ENCODE measurements around the gene PSME2. TPM values are rescaled to one million over a fixed set of nuclear protein-coding genes. Genes with fewer than 3 reads are reported as not detected.

The PSME2 gene
- total and polyA plus RNA-seq, 2 of the 13 experiments (the other 11 are each of a cell fraction or from before 2014, with no cell fraction given), result 332 to 716 TPM

DNA sequence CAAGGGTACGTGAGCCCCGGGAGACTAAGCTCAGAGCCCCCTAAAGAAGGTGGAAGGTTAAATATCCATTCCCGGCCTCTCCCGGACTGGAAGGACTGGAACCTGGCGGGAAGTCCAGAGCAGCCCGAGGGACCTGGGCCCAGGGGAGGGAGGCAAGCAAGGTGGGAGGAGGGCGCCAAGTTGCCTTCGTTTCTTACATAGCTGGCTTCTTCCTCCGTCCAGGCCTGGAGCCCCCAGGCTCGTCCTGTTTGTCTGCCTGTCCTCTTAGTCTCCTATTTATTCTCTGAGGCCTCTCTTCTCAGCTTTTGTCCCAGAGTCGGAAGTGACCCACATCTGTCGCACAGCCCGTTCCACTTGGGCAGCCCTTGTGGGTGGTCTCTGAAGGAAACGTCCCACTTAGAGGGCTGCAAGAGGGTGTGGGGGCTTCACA lies 51.6 kb downstream of the PSME2 start (continued):
- TF ChIP-seq, protein P1, sequence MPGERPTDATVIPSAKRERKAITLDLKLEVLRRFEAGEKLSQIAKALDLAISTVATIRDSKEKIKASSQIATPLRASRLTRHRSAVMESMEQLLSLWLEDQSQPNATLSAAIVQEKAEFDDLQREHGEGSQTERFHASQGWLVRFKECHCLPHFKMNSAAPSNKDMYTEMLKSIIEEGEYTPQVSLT (CRISPR knock-in tag; IDR thresholded peaks at IDR 0.05; ENCODE audit: borderline replicate concordance, low read depth), result no peak
- TF ChIP-seq RARG (CRISPR knock-in tag; IDR thresholded peaks at IDR 0.05; ENCODE audit: low read depth) (0 out of 2 replicates have a peak, but pooled peaks have one; percentile 80), CSRNP2 (CRISPR knock-in tag; conservative IDR thresholded peaks at IDR 0.05; ENCODE audit: low read depth) (no peak), ZBTB46 (CRISPR knock-in tag; IDR thresholded peaks at IDR 0.05; ENCODE audit: borderline replicate concordance) (no peak; the same call in 1 of the 2 replicates), ZNF605 (CRISPR knock-in tag; IDR thresholded peaks at IDR 0.05) (no peak), MBD4 (IDR thresholded peaks at IDR 0.05; ENCODE audit: borderline replicate concordance, low read length) (no peak), ZNF660 (CRISPR knock-in tag; IDR thresholded peaks at IDR 0.05; ENCODE audit: borderline replicate concordance, low read depth) (no peak), ZSCAN29 (CRISPR knock-in tag; conservative IDR thresholded peaks at IDR 0.05) (no peak), ZNF383 (CRISPR knock-in tag; IDR thresholded peaks at IDR 0.05; ENCODE audit: borderline replicate concordance) (peak; percentile 97), CEBPG (CRISPR knock-in tag; IDR thresholded peaks at IDR 0.05) (no peak), SOX13 (IDR thresholded peaks at IDR 0.05) (no peak), SOX13 (CRISPR knock-in tag; conservative IDR thresholded peaks at IDR 0.05 in 1 of 2, IDR thresholded peaks at IDR 0.05 in 1 of 2) (no peak), GZF1 (CRISPR knock-in tag; IDR thresholded peaks at IDR 0.05) (no peak), JDP2 (CRISPR knock-in tag; IDR thresholded peaks at IDR 0.05; ENCODE audit: borderline replicate concordance) (no peak), REL (CRISPR knock-in tag; conservative IDR thresholded peaks at IDR 0.05) (no peak), ZNF552 (CRISPR knock-in tag; IDR thresholded peaks at IDR 0.05; ENCODE audit: borderline replicate concordance) (no peak), ZNF558 (CRISPR knock-in tag; IDR thresholded peaks at IDR 0.05; ENCODE audit: borderline replicate concordance) (no peak), RFX3 (CRISPR knock-in tag; IDR thresholded peaks at IDR 0.05) (no peak), ZZZ3 (CRISPR knock-in tag; IDR thresholded peaks at IDR 0.05; ENCODE audit: borderline replicate concordance) (0 out of 2 replicates have a peak, but pooled peaks have one; percentile 16)
- TF ChIP-seq, protein P2, sequence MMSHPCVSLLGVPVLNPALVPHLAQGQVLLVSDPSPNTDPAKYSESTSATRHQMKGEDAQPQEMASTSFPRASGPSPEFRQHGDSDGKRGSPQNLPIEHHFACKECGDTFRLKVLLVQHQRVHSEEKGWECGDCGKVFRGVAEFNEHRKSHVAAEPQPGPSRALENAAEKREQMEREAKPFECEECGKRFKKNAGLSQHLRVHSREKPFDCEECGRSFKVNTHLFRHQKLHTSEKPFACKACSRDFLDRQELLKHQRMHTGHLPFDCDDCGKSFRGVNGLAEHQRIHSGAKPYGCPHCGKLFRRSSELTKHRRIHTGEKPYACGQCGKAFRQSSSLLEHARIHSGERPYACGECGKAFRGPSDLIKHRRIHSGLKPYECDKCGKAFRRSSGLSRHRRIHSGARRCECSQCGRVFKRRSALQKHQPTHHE (CRISPR knock-in tag; IDR thresholded peaks at IDR 0.05; ENCODE audit: borderline replicate concordance), result no peak
- TF ChIP-seq, protein P3, sequence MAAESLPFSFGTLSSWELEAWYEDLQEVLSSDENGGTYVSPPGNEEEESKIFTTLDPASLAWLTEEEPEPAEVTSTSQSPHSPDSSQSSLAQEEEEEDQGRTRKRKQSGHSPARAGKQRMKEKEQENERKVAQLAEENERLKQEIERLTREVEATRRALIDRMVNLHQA (CRISPR knock-in tag; IDR thresholded peaks at IDR 0.05), result no peak
- TF ChIP-seq, protein P4, sequence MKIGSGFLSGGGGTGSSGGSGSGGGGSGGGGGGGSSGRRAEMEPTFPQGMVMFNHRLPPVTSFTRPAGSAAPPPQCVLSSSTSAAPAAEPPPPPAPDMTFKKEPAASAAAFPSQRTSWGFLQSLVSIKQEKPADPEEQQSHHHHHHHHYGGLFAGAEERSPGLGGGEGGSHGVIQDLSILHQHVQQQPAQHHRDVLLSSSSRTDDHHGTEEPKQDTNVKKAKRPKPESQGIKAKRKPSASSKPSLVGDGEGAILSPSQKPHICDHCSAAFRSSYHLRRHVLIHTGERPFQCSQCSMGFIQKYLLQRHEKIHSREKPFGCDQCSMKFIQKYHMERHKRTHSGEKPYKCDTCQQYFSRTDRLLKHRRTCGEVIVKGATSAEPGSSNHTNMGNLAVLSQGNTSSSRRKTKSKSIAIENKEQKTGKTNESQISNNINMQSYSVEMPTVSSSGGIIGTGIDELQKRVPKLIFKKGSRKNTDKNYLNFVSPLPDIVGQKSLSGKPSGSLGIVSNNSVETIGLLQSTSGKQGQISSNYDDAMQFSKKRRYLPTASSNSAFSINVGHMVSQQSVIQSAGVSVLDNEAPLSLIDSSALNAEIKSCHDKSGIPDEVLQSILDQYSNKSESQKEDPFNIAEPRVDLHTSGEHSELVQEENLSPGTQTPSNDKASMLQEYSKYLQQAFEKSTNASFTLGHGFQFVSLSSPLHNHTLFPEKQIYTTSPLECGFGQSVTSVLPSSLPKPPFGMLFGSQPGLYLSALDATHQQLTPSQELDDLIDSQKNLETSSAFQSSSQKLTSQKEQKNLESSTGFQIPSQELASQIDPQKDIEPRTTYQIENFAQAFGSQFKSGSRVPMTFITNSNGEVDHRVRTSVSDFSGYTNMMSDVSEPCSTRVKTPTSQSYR (CRISPR knock-in tag; IDR thresholded peaks at IDR 0.05; ENCODE audit: borderline replicate concordance), result no peak
